Vagina (tissue), 2 donors: ENCODE data around the gene PRR23A. TPM values are rescaled to one million over a fixed set of nuclear protein-coding genes. Genes with fewer than 3 reads are reported as not detected.

Experiments
- DNase-seq, 2 donors: peaks; one replicate each; pipeline ENCODE4 v3.0.0-alpha.2; 2017; ENCODE audit errors: extremely low spot score in 2 of 2
- H3K27ac ChIP-seq: fragments of 200-600 bp; sonication (generic); one replicate; pipeline ENCODE4 v1.5.1; 2019
- H3K27me3 ChIP-seq: fragments of 200-600 bp; sonication (generic); one replicate; pipeline ENCODE4 v1.5.1; 2019
- H3K36me3 ChIP-seq, 2 donors: fragments of 200-600 bp; sonication (generic); one replicate each; pipeline ENCODE4 v1.5.1; 2017 to 2019
- H3K4me1 ChIP-seq: fragments of 200-600 bp; sonication (generic); one replicate; pipeline ENCODE4 v1.5.1; 2019
- H3K4me3 ChIP-seq, 2 donors: fragments of 200-600 bp; sonication (generic); 1 replicate in 1 of 2; 2 replicates in 1 of 2; pipeline ENCODE4 v1.5.1; 2016 to 2019
- H3K9me3 ChIP-seq: fragments of 200-600 bp; sonication (generic); one replicate; pipeline ENCODE4 v1.5.1; 2019
- CTCF ChIP-seq, 3 experiments: fragments of 450-650 bp in 2 of 3; fragments of 200-600 bp in 1 of 3; sonication (generic) in 1 of 3; IDR thresholded peaks; one replicate each; pipeline ENCODE4 v1.5.1; 2017 to 2019; ENCODE audit warnings: antibody characterized with exemption in 3 of 3, mild to moderate bottlenecking in 2 of 3, moderate library complexity in 2 of 3
- POLR2A ChIP-seq, 2 donors: fragments of 450-650 bp; IDR thresholded peaks; one replicate each; pipeline ENCODE4 v1.6.1; 2017; ENCODE audit warnings: antibody characterized with exemption in 2 of 2, mild to moderate bottlenecking in 2 of 2, moderate library complexity in 2 of 2
- POLR2AphosphoS5 ChIP-seq, 2 donors: sonication (generic); formaldehyde crosslinking; IDR thresholded peaks; one replicate each; pipeline ENCODE4 v1.9.0; 2017; ENCODE audit warnings: antibody characterized with exemption in 2 of 2, mild to moderate bottlenecking in 2 of 2, low read depth in 1 of 2; ENCODE audit not compliant: insufficient read depth in 1 of 2
- intact Hi-C: fragments of 100-400 bp; cut with DNase I; formaldehyde crosslinking; loops from one replicate; pipeline ENCODE4 v1.15.1; 2023
- total RNA-seq: library from RNA; depleted of rRNA; stranded (reverse); fragments of >200 nt; gene quantifications from one replicate; pipeline ENCODE4 v1.2.3, GENCODE V29; 2016

PRR23A gene
- total RNA-seq, 1 donor from 2014 or later, result not detected

DNA sequence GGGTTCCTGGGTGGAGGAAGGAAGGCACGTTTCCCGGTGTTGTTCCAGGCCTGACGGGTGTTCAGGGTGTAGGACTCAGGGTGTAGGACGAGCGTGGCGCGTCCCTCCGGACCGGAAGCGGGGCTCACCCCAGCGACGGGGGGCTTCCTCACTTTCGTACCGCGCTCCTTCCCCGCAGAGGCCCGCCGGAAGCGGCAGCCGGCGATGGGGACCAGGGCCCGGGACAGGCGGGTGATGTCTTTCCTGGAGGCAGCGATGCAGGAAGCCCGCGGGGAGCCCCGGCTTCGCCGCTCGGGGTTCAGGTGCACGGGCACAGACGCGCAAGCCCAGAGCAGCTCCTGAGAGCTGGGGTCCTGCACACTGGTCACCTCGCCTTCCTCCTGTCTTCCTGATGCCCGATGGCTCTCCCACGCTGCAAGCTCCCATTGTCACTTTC lies 45.6 kb downstream of the PRR23A start:
- peak overlapping the region; percentile 3 to 23 for H3K4me3 ChIP-seq
- no peak overlapping the region for H3K27ac ChIP-seq
- H3K9me3 ChIP-seq, result no peaks in the 10 kb centered on the region
- no peaks in the 10 kb centered on the region for H3K36me3 ChIP-seq
- peaks cover 10% of the 10 kb centered on the region for H3K4me1 ChIP-seq
- H3K27me3 ChIP-seq, result no peaks in the 10 kb centered on the region
- TF ChIP-seq CTCF (IDR thresholded peaks at IDR 0.05) (no peak), POLR2AphosphoS5 (IDR thresholded peaks at IDR 0.05; ENCODE audit: insufficient read depth in 1 of 2, low read depth in 1 of 2) (no peak), POLR2A (IDR thresholded peaks at IDR 0.05) (no peak)
- intact Hi-C loops, result no loop called here
- DNase-seq, result no peak

Other genes with a start within 250 kb of the PRR23A start
- 31.9 TPM for gene PIK3CB, start 171.3 kb downstream of the PRR23A start, total RNA-seq
- 1.5 TPM for gene FOXL2, start 59.1 kb downstream of the PRR23A start, total RNA-seq
- 1.5 TPM for gene FOXL2NB, start 59.1 kb downstream of the PRR23A start, total RNA-seq
- gene PRR23B, start 14.7 kb upstream of the PRR23A start, total RNA-seq, result not detected
- gene PRR23C, start 38.6 kb upstream of the PRR23A start, total RNA-seq, result not detected